ENCODE results near the gene AEBP2.
"Not testable (repeated sequence)": the region's sequence is repeated elsewhere in the genome, so short reads cannot be mapped to it uniquely, and the experiment has no call there.

The AEBP2 gene

GRCh38 chr12:19474147-19474546 lies 34.9 kb downstream of the AEBP2 start:
- Mint-ChIP-seq H3K36me3 (ENCODE audit: low read depth) (peaks cover 84% of the 10 kb centered on the region), H3K4me3 (no peak overlapping the region), H3K27ac (no peak overlapping the region), H3K27me3 (ENCODE audit: low read depth, poor library complexity) (no peaks in the 10 kb centered on the region), H3K9me3 (peaks cover 33% of the 10 kb centered on the region), H3K4me1 (no peaks in the 10 kb centered on the region)
- DNase-seq, result no peak
- TF ChIP-seq, protein P1, sequence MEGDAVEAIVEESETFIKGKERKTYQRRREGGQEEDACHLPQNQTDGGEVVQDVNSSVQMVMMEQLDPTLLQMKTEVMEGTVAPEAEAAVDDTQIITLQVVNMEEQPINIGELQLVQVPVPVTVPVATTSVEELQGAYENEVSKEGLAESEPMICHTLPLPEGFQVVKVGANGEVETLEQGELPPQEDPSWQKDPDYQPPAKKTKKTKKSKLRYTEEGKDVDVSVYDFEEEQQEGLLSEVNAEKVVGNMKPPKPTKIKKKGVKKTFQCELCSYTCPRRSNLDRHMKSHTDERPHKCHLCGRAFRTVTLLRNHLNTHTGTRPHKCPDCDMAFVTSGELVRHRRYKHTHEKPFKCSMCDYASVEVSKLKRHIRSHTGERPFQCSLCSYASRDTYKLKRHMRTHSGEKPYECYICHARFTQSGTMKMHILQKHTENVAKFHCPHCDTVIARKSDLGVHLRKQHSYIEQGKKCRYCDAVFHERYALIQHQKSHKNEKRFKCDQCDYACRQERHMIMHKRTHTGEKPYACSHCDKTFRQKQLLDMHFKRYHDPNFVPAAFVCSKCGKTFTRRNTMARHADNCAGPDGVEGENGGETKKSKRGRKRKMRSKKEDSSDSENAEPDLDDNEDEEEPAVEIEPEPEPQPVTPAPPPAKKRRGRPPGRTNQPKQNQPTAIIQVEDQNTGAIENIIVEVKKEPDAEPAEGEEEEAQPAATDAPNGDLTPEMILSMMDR (IDR thresholded peaks at IDR 0.05), result no peak

- peak overlapping the region; percentile 45 for H3K27ac Mint-ChIP-seq
- peaks cover 91% of the 10 kb centered on the region for H3K36me3 Mint-ChIP-seq (ENCODE audit: low read depth)
- H3K9me3 Mint-ChIP-seq, result peaks cover 51% of the 10 kb centered on the region
- DNase-seq; H3K4me3 Mint-ChIP-seq; H3K4me1 Mint-ChIP-seq; H3K27me3 Mint-ChIP-seq (ENCODE audit: low read depth, poor library complexity): not testable (repeated sequence)
These were observed 36.7 kb downstream of the AEBP2 start for GRCh38 chr12:19475884-19476505.

- Mint-ChIP-seq H3K27ac (peak overlapping the region; percentile 55), H3K36me3 (ENCODE audit: low read depth) (peaks cover 97% of the 10 kb centered on the region), H3K4me3 (no peak overlapping the region), H3K9me3 (peaks cover 61% of the 10 kb centered on the region), H3K27me3 (ENCODE audit: low read depth, poor library complexity) (no peaks in the 10 kb centered on the region), H3K4me1 (peaks cover 4% of the 10 kb centered on the region)
- DNase-seq, result no peak
- TF ChIP-seq, protein P1 (IDR thresholded peaks at IDR 0.05), result no peak
These were observed 37.8 kb downstream of the AEBP2 start for GRCh38 chr12:19477071-19477470.

DNA sequence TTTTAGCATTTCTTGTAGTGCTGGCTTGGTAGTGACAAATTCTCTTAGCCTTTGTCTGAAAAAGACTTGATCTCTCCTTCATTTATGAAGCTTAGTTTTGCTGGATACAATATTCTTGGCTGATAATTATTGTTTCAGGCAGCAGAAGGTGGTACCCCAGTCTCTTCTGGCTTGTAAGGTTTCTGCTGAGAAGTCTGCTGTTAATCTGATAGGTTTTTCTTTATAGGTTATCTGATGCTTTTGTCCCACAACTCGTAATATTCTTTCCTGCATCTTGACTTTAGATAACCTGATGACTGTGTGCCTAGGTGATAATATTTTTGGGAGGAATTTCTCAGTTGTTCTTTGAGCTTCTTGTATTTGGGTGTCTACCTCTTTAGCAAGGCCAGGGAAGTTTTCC lies 41.2 kb downstream of the AEBP2 start:
- H3K27me3 Mint-ChIP-seq (ENCODE audit: low read depth, poor library complexity), result no peaks in the 10 kb centered on the region
- DNase-seq, result no peak
- H3K9me3 Mint-ChIP-seq, result peaks cover 61% of the 10 kb centered on the region
- no peak overlapping the region for H3K4me3 Mint-ChIP-seq
- peaks cover 95% of the 10 kb centered on the region for H3K36me3 Mint-ChIP-seq (ENCODE audit: low read depth)
- no peak overlapping the region for H3K27ac Mint-ChIP-seq
- peaks cover 10% of the 10 kb centered on the region for H3K4me1 Mint-ChIP-seq
- TF ChIP-seq, protein P1 (IDR thresholded peaks at IDR 0.05), result no peak

GRCh38 chr12:19482036-19482435 lies 42.7 kb downstream of the AEBP2 start:
- H3K27me3 Mint-ChIP-seq (ENCODE audit: low read depth, poor library complexity), result no peaks in the 10 kb centered on the region
- peaks cover 10% of the 10 kb centered on the region for H3K4me1 Mint-ChIP-seq
- H3K36me3 Mint-ChIP-seq (ENCODE audit: low read depth), result peaks cover 95% of the 10 kb centered on the region
- no peak for DNase-seq
- H3K9me3 Mint-ChIP-seq, result peaks cover 49% of the 10 kb centered on the region
- no peak overlapping the region for H3K4me3 Mint-ChIP-seq
- H3K27ac Mint-ChIP-seq, result peak overlapping the region; percentile 78
- TF ChIP-seq, protein P1 (IDR thresholded peaks at IDR 0.05), result no peak

DNA sequence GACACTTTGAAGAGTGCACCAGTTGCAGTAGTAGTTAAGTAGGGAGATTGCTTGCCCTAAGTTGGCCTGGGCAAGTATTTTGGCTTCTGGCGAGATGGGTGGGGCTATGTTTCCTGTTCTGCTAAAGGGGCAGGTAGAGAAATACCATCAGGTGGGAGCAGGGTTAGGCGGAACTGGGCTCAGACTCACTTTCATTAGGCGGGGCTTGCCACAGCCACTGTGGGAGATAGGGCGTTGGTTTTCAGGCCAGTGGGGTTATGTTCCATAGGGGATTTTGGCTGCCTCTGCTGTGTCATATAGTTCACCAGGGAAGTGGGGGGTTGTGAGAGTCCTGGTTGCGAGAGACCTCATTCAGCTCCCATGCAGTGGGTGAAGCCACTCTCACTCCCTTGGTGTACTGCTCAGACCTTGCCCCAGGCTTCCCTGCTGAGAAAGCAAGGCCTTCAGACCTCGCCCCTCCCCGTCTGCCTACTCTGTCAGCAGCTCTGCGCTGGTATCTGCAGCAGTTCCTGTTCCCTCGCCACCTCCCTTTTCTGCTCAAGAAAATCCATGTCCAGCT lies 43.3 kb downstream of the AEBP2 start:
- Mint-ChIP-seq H3K27ac (peak overlapping the region; percentile 78), H3K27me3 (ENCODE audit: low read depth, poor library complexity) (no peaks in the 10 kb centered on the region), H3K4me1 (peaks cover 10% of the 10 kb centered on the region), H3K36me3 (ENCODE audit: low read depth) (peaks cover 95% of the 10 kb centered on the region), H3K4me3 (no peak overlapping the region), H3K9me3 (peaks cover 43% of the 10 kb centered on the region)
- TF ChIP-seq, protein P1 (IDR thresholded peaks at IDR 0.05), result no peak
- DNase-seq, result no peak

Measured in nephron progenitor cell (in vitro differentiated cells).